NCI-H1694 (cell line): Measurements from ENCODE around the gene TTC1.

ENCODE experiments used
- DNase-seq: peaks from one replicate; lab custom pipeline; 2025; lab: John Stamatoyannopoulos, UW

The TTC1 gene

DNA sequence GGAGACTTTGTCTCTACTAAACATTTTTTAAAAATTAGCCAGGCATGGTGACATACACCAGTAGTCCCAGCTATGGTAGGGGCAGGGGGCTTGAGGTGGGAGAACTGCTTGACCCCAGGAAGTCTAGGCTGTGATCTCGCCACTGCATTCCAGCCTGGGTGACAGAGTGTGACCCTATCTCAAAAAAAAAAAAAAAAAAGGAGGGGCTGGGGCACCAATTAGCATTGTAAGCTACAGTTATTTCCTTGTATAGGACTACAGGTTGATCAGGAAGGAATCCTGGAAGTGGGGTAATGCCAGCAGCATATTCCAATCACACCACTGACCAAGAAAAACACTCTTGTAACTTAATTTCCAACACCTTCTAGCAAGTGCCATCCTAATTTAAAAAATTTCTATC, 78.3 kb downstream of the TTC1 start:
- no peak for DNase-seq

DNA sequence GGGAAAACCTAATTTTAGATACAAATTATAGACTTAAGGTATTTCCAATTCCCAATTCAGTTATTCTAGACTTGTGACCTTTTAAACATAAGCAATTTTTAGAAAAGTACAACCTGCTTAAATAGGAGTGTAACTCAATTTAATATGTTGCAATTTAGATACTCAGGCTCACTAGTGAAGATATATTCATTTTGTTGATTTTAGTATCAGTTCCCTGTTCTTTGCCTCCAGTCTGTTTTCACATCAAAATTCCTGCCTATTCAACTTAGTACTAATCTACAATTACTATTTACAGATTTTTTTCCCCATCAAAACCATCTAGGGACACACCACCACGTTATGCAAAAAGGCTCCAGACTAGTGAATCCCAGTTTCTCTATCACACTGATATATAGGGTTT, 79.9 kb downstream of the TTC1 start:
- DNase-seq, result no peak

DNA sequence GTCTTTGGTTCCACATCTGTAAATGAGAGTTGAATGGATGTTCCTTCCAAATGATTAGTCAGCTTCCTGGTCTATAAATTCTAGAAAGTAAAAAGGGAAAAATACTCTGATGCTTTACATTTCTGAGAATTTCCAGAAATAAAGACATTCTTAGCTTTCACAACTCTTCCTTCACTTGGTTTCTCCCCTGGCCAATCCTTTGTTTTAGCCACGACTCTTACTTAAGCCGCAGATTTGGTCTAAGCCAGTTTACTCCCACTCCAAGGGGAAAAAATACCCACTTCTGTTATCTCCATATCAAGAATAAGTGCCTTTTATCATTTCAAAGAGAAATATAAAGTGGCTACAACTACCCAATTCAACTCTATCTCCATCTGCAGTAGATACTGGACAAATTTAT, 80.6 kb downstream of the TTC1 start:
- no peak for DNase-seq

DNA sequence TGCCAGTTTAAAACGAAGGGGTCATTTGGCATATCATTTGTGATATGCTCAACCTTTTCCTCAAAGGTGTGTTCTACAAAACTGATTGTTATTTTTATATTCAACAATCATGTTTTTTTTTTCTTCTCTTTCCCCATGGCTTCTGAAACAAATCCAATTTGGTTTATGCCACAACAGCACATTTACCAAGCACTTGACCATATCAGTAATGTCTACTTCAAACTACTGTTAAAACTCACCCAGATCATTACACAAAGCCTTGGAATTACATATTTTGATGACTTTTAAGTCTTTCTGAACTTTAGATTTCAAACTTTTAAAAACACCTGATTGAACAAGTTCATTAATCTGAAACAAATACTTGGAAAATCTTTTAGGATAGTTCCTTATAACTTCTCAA, 81.1 kb downstream of the TTC1 start:
- no peak for DNase-seq

DNA sequence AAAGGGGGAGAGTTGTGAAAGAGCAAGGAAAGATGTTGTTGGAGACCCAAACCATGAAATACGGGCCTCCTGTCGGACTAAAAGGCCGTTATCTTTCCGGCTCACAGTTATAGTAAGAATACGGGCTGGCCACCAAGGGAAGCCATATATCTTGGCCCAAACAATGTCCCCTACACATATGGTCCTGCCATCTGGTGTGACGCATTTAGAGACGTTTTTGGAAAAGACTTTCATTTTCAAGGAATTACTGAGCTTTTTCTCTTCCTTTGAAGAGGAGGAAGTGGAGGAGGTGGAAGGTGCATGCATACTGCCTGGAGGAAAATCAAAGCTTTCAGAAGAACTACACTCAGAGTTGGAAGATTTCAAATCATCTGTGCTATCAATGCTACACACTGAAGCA, 83.6 kb downstream of the TTC1 start:
- DNase-seq, result no peak

DNA sequence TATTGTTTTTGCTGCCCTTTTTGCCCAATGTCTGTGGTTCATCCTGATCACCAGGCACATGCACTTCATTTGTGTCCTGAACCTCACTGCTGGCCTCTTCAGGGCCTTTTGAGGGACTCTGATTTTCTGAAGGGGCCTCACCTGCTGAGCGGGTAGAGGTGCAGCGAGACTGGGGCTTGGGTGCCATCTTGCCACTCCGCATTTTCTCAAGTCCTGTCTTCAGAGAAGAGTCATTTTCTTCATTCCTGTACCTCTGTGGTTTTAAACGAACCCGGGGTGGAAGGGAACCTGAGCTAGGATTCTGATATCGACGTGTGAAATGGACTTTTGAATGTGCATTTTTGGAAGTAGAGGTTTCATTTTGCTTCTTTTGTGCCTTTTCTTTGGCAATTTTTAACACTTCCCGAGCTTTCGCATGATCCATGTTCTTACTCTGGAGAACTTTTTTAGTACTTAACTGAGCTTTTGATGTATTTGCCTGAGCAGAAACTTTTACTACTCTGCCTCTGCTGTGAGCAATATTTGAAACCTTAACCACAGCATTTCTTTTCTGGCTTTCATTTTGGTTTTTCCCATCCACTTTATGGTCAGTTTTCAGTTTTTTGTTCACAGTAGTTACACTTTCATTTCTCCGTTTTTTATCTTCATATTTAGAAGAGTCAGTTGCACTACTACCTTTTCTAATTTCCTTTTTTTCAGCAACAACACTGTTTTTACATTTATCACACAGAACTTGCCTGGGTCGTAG, 84.2 kb downstream of the TTC1 start:
- no peak for DNase-seq

DNA sequence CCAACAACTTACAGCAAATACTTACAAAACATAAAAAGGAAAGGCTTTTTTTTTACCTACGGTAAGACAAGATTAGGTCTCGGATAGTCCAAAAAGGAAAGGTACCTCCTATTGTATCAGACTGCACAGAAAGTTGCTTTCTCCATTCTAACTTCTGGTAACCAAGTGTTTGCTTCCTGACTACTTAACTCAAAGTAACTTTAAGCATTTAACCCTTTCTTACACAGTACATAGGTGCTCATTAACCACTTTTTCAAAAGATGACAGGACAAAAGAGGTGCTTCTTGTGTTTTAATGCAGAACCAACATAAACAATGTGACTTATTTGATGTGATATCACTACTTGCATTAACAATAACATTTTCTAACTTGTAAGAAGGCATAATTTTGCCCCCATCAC, 87.2 kb downstream of the TTC1 start:
- no peak for DNase-seq

DNA sequence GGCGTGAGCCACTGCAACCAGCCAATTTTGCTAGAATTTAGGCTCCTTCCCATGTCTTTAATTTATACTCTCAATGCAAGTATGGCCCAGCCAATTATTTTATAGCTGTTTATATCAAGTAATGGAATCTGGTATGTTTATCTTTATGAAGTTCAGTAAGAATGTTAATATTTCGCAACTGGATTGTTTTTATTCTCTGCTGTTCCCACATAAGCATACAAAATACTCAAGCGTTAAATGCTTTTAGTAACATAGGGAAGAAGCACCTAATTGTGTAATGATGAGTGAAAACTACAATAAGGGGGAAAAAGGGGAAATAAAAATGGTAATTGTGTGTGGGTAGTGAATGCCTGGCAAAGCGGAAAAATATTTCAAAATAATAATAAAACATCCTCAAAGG, 89.1 kb downstream of the TTC1 start:
- DNase-seq, result no peak

DNA sequence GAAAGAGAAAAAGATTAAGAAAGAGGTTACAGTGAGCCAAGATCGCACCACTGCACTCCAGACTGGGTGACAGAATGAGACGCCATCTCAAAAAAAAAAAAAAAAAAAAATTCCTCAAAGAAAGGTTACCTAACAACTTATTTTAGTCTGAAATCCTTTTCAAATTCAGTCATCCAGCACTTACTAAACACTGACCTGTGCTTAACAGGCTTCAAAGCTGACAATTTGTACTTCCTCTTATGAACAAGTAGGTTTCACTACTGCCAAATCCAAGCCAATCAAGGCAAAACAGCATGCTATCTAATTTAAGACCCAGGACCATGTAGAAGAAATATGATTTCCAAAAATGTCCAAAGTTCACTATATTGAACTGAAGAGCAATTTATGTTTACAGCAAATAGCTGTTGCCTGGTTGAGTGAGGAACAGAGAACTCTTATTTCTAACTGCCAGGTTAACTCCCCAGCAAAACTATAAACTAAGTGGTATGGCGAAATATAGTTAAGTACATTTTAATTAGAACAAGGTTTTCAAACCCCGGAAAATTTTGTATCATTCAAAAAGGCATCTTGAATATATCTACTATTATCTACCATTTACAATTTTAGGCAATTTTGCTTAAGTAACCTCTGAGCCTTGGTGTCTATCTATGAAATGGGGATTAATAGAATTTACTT, 96.9 kb downstream of the TTC1 start:
- no peak for DNase-seq

DNA sequence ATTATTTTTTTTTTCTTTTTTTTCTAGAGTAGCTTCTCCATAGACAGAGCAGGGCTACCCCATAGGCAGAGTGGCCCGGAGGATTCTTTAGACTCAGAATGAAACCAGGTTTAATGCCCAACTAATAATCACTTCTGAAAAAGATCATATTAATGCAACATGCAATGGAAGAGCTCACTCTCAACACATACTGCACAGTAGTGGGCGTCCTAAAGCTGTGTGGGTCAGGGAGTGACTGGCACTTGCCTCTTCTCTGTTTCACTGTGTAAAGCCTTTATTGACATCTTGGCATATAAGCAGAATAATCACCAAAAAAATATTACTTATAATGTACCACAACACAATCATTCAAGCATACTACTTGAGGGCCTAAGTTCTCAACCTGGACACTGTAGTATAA, 99.2 kb downstream of the TTC1 start:
- DNase-seq, result no peak
